SU-DHL-6 (cell line): ENCODE measurements around the gene ADAMTS4.

Source experiments
- H2AFZ ChIP-seq: fragments of 200-600 bp; sonication (generic); 2 replicates; pipeline ENCODE4 v1.6.1; 2014; ENCODE audit warnings: low read depth, mild to moderate bottlenecking, moderate library complexity, mixed read lengths, antibody characterized with exemption, low read length; ENCODE audit not compliant: severe bottlenecking
- H3F3A ChIP-seq: fragments of 200-600 bp; shearing (Covaris generic); 2 replicates; pipeline ENCODE4 v1.6.0; 2016; ENCODE audit warnings: antibody characterized with exemption, mild to moderate bottlenecking; ENCODE audit not compliant: insufficient read depth
- H3K27ac ChIP-seq: fragments of 200-600 bp; sonication (generic); 2 replicates; pipeline ENCODE4 v1.5.1; 2016; ENCODE audit warnings: low read depth, mild to moderate bottlenecking, low read length, moderate library complexity, mixed read lengths
- H3K27me3 ChIP-seq: fragments of 200-600 bp; sonication (generic), shearing (Covaris generic); 2 replicates; pipeline ENCODE4 v1.6.0; 2014; ENCODE audit warnings: mild to moderate bottlenecking, low read length
- H3K36me3 ChIP-seq: fragments of 200-600 bp; sonication (generic); 2 replicates; pipeline ENCODE4 v1.6.1; 2014; ENCODE audit warnings: mild to moderate bottlenecking, low read length, mixed read lengths
- H3K4me2 ChIP-seq: fragments of 300-600, 200-600 bp; shearing (Covaris generic), sonication (generic); 2 replicates; pipeline ENCODE4 v1.6.0; 2014; ENCODE audit warnings: low read length, low read depth, mild to moderate bottlenecking; ENCODE audit not compliant: poor library complexity, severe bottlenecking
- H3K4me3 ChIP-seq: fragments of 200-600 bp; sonication (generic); 2 replicates; pipeline ENCODE4 v1.5.1; 2014; ENCODE audit warnings: antibody characterized with exemption, low read length, mild to moderate bottlenecking, mixed read lengths; ENCODE audit not compliant: insufficient read depth, poor library complexity, severe bottlenecking
- H3K79me2 ChIP-seq: fragments of 200-600 bp; sonication (generic); 2 replicates; pipeline ENCODE4 v1.6.1; 2014; ENCODE audit warnings: mild to moderate bottlenecking, low read length, moderate library complexity; ENCODE audit not compliant: insufficient read depth
- H3K9ac ChIP-seq: fragments of 200-600 bp; sonication (generic); 2 replicates; pipeline ENCODE4 v1.7.0; 2014; ENCODE audit warnings: mild to moderate bottlenecking, low read length
- H3K9me2 ChIP-seq: fragments of 200-600 bp; sonication (generic); replicated peaks from 2 replicates; pipeline ENCODE4 v1.6.1; 2014; ENCODE audit warnings: low read length; ENCODE audit not compliant: insufficient read depth
- H3K9me3 ChIP-seq: fragments of 200-600 bp; sonication (generic); 2 replicates; pipeline ENCODE4 v1.6.1; 2014; ENCODE audit warnings: low read length, mixed read lengths; ENCODE audit not compliant: insufficient read depth
- H4K20me1 ChIP-seq: fragments of 200-600 bp; sonication (generic); 2 replicates; pipeline ENCODE4 v1.6.1; 2014; ENCODE audit warnings: low read depth, mild to moderate bottlenecking, antibody characterized with exemption, low read length, moderate library complexity, mixed read lengths
- CTCF ChIP-seq: fragments of 200-600 bp; sonication (generic); IDR thresholded peaks from one replicate; pipeline ENCODE4 v1.5.1; 2017; ENCODE audit warnings: antibody characterized with exemption, mild to moderate bottlenecking, low read length, moderate library complexity; ENCODE audit not compliant: insufficient read depth, poor library complexity, severe bottlenecking
- EZH2phosphoT487 ChIP-seq: fragments of 200-600 bp; sonication (generic), shearing (Covaris generic); conservative IDR thresholded peaks from 2 replicates; pipeline ENCODE4 v1.6.1; 2018; ENCODE audit warnings: mild to moderate bottlenecking, antibody characterized with exemption, low read length, moderate library complexity, mixed read lengths

The ADAMTS4 gene

DNA sequence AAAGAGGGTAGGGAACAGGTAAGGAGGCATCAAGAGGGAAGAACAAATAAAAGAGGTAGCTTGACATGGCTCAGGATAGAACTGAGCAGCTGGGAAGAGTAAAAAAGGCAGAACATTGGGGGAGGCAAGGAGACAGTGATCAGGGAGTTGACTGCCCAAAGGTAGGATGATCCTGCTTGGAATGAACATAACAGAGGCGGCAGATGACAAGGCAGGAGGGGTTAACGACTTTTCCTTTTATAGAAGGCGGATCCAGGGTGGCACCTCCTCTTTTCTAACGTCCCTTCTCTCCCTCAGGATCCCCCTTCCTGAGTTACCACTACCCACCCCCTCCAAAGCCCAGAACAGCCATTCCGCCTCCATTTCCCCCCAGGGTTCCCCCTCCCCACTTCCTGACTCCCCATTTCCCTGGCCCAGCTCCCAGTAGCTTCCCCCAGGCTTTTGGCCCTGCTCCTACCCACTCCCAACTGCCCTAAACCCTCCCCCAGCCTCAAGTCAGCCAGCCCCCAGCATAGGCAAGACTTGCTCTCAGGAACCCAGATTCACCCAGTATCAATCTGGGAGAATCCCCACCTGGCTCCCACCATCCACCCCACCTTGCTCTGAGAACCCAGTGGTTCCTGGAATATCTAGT is 769 bp upstream of the ADAMTS4 start:
- Histone ChIP-seq H3K27ac (no peak overlapping the region), H3K4me2 (no peak overlapping the region), H3K27me3 (no peaks in the 10 kb centered on the region), H3K79me2 (peaks cover 10% of the 10 kb centered on the region), H3K4me3 (no peak overlapping the region), H3K9me3 (no peaks in the 10 kb centered on the region), H2AFZ (no peak overlapping the region), H4K20me1 (no peaks in the 10 kb centered on the region), H3K9ac (no peak overlapping the region), H3F3A (no peaks in the 10 kb centered on the region), H3K9me2 (no peaks in the 10 kb centered on the region), H3K36me3 (no peaks in the 10 kb centered on the region)
- TF ChIP-seq EZH2phosphoT487: no peak
- no peak for TF ChIP-seq CTCF

- no peak overlapping the region for H2AFZ ChIP-seq
- no peaks in the 10 kb centered on the region for H4K20me1 ChIP-seq
- no peaks in the 10 kb centered on the region for H3K9me3 ChIP-seq
- H3K79me2 ChIP-seq: peaks cover 10% of the 10 kb centered on the region
- TF ChIP-seq EZH2phosphoT487: no peak
- no peak for TF ChIP-seq CTCF
- H3K4me3 ChIP-seq: no peak overlapping the region
- H3K36me3 ChIP-seq: no peaks in the 10 kb centered on the region
- no peak overlapping the region for H3K4me2 ChIP-seq
- no peak overlapping the region for H3K27ac ChIP-seq
- H3K27me3 ChIP-seq: no peaks in the 10 kb centered on the region
- H3F3A ChIP-seq: no peaks in the 10 kb centered on the region
- no peak overlapping the region for H3K9ac ChIP-seq
- no peaks in the 10 kb centered on the region for H3K9me2 ChIP-seq
Observed at GRCh38 chr1:161198194-161198896, 509 bp downstream of the ADAMTS4 start.

GRCh38 chr1:161197560-161198193 is 1.2 kb downstream of the ADAMTS4 start:
- no peak overlapping the region for H3K4me2 ChIP-seq
- no peak overlapping the region for H3K4me3 ChIP-seq
- H3K27me3 ChIP-seq: no peaks in the 10 kb centered on the region
- no peaks in the 10 kb centered on the region for H3K9me2 ChIP-seq
- H4K20me1 ChIP-seq: no peaks in the 10 kb centered on the region
- no peaks in the 10 kb centered on the region for H3F3A ChIP-seq
- no peaks in the 10 kb centered on the region for H3K36me3 ChIP-seq
- no peak overlapping the region for H3K9ac ChIP-seq
- H3K79me2 ChIP-seq: peaks cover 4% of the 10 kb centered on the region
- H3K9me3 ChIP-seq: no peaks in the 10 kb centered on the region
- TF ChIP-seq EZH2phosphoT487 (no peak), CTCF (no peak)
- H2AFZ ChIP-seq: no peak overlapping the region
- no peak overlapping the region for H3K27ac ChIP-seq
